ENCODE measurements around the gene NUDT8. TPM values are rescaled to one million over a fixed set of nuclear protein-coding genes. Genes with fewer than 3 reads are reported as not detected.
A peak's percentile ranks its signal among the peaks of the same experiment; 100 is the strongest.

The NUDT8 gene, protein sequence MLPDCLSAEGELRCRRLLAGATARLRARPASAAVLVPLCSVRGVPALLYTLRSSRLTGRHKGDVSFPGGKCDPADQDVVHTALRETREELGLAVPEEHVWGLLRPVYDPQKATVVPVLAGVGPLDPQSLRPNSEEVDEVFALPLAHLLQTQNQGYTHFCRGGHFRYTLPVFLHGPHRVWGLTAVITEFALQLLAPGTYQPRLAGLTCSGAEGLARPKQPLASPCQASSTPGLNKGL
- total RNA-seq (2021; fragmentation: NEBNext Ultra II Directional; extraction: Animal tissue kit (Norgen Biotek cat#: 25700)), result 8.3 and 8.9 TPM in 2 replicates
- 7.2 and 11.0 TPM in 2 replicates for polyA plus RNA-seq (2011; rRNA removed)
- polyA plus RNA-seq (2011; cell fraction: cytosol; rRNA removed), result 6.0 TPM
- 11.8 TPM for polyA plus RNA-seq (2011; cell fraction: nucleus; rRNA removed)
- polyA plus RNA-seq (2012, experiment 1 of 2), result 4.1 to 12.0 TPM (median 10.6 TPM) in 4 replicates
- 8.1 TPM for polyA plus RNA-seq (2012, experiment 2 of 2)
- 4.7 TPM for polyA plus RNA-seq (2013, experiment 1 of 2)
- polyA plus RNA-seq (2013, experiment 2 of 2), result 4.5 TPM
- 1.5 and 1.6 TPM in 2 replicates for polyA minus RNA-seq (2011; rRNA and poly(A)+ RNA removed)
- 2.3 TPM for polyA minus RNA-seq (2011; cell fraction: cytosol; rRNA and poly(A)+ RNA removed)
- polyA minus RNA-seq (2011; cell fraction: nucleus; rRNA and poly(A)+ RNA removed), result 6.0 TPM
- long read RNA-seq, experiment 1, partial matches to known transcripts, result 0 of 4 reads
- long read RNA-seq, experiment 1, other reads (novel, unspliced or antisense), result 1 of 4 reads
- long read RNA-seq, experiment 2, result 0 reads

DNA sequence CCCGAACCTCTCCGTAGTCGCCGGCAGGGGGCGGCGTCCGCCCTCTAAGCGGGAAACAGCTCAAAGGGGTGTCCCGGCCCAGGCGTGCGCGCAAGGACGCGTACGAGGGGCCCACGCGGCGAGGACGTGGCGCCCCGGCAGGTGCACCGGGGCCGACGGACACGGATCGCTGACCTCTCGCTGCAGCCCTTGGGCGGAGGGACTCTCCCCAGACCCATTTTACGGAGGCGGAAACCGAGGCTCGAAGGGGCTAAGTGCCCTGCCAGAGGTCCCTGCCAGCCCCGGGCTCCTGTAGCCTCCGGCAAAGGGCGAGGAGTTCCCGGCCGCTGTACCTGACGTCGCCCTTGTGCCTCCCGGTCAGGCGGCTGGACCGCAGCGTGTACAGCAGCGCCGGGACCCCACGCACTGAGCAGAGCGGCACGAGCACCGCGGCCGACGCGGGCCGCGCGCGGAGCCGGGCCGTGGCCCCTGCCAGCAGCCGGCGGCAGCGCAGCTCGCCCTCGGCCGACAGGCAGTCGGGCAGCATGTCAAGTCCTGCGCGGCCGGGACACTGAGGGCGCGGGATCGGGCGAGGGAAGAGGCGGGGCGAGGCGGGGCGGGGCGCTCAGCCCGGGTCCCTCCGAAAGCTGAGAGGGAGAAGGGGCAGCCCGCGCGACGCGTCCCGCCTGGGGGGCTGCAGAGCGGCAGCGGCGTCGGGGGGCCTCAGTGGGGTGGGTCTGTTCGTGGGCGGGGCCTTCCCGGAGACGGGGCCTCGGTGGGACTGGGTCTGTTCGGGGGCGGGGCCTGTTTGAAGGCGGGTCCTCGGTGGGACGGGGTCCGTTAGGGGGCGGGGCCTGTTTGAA, at the start of gene NUDT8:
NUDT8 (minus strand) TSS at position 552 of the 842 bp plus-strand sequence; CDS start at position 526, 26 bp downstream.
- peak within 1 kb of the TSS; percentile 73 for H3K4ac ChIP-seq (replicated peaks; ENCODE audit: insufficient read length, low read depth, low read length)
- FAIRE-seq (no peak), DNase-seq (ENCODE audit: low read depth in 1 of 2, low spot score in 2 of 2) (peak in 1 of 2 experiments; percentile 97)
- no peak within 1 kb of the TSS for H2BK120ac ChIP-seq (replicated peaks; ENCODE audit: low read depth, low read length)
- H2BK20ac ChIP-seq (ENCODE audit: low read length), result no peak within 1 kb of the TSS
- H2BK15ac ChIP-seq (ENCODE audit: low read length), result no peak within 1 kb of the TSS
- no peak within 1 kb of the TSS for H2AFZ ChIP-seq (ENCODE audit: low read length)
- peak within 1 kb of the TSS; percentile 91 for H4K91ac ChIP-seq (replicated peaks; ENCODE audit: insufficient read length, low read length)
- no peaks in the 10 kb centered on the region for H3K79me1 ChIP-seq (ENCODE audit: low read depth, low read length)
- H2BK5ac ChIP-seq (ENCODE audit: low read depth, low read length), result peak within 1 kb of the TSS; percentile 40; the same call in 1 of the 2 replicates
- peak within 1 kb of the TSS; percentile 18; the same call in 1 of the 2 replicates for H2BK12ac ChIP-seq (ENCODE audit: low read depth, low read length)
- no peaks in the 10 kb centered on the region for H3K9me3 ChIP-seq (ENCODE audit: insufficient read depth in 2 of 2, low read depth in 1 of 2, low read length in 1 of 2)
- peaks cover 2% of the 10 kb centered on the region; the same call in 1 of the 2 replicates for H3K23me2 ChIP-seq (ENCODE audit: low read depth, low read length)
- peaks cover 0 to 7% (median 0%) of the 10 kb centered on the region in 4 experiments; a peak in 1 of 8 replicates for H3K36me3 ChIP-seq (ENCODE audit: control insufficient read depth in 2 of 4, insufficient read depth in 4 of 4, low read length in 3 of 4)
- 3% methylated on average over 59 of the region's 102 CpGs; no CpG with 5 or more reads in 1 of the 2 experiments for WGBS, 2 experiments (ENCODE audit: extremely low coverage in 1 of 2, insufficient coverage in 1 of 2, insufficient read length in 1 of 2, insufficient replicate concordance in 2 of 2, low coverage in 1 of 2, low lambda C conversion rate in 2 of 2, missing lambda C conversion rate in 1 of 2)
- H3K4me1 ChIP-seq (replicated peaks in 1 of 4; ENCODE audit: control insufficient read depth in 3 of 4, insufficient read depth in 4 of 4, low read length in 3 of 4), result peaks cover 0 to 25% (median 18%) of the 10 kb centered on the region in 4 experiments; a peak in 6 of 7 replicates
- peak within 1 kb of the TSS; percentile 41 to 94 (median 68); a peak in 6 of 7 replicates for H3K9ac ChIP-seq (replicated peaks in 1 of 4; ENCODE audit: extremely low read depth in 1 of 4, low read depth in 3 of 4, low read length in 3 of 4)
- no peak within 1 kb of the TSS for H3K14ac ChIP-seq (ENCODE audit: insufficient read length)
- ChIA-PET CTCF (ENCODE audit: partially characterized antibody) (interaction anchor here (0.5 to 10.1 kb wide), 25 partner anchors 9 to 636 kb away, joined by 3 to 117 read pairs (median 4); partner anchors contain the start of genes ACY3, CABP2 and TBX10), POLR2A (ENCODE audit: partially characterized antibody) (interaction anchor here (0.7 to 11.7 kb wide), 16 partner anchors 9 to 315 kb away, joined by 3 to 194 read pairs (median 3); partner anchors contain the start of genes GSTP1 and TBX10)
- no peaks in the 10 kb centered on the region for H3K79me2 ChIP-seq (ENCODE audit: control insufficient read depth in 1 of 2, insufficient read depth in 2 of 2, low read length in 2 of 2)
- H4K20me1 ChIP-seq (replicated peaks in 1 of 2; ENCODE audit: control insufficient read depth in 1 of 2, insufficient read depth in 2 of 2, low read length in 2 of 2), result no peaks in the 10 kb centered on the region
- H3K4me2 ChIP-seq (ENCODE audit: insufficient read depth in 1 of 2, low read depth in 2 of 2, low read length in 2 of 2), result peak within 1 kb of the TSS; percentile 37 to 92
- no peak within 1 kb of the TSS for H3K23ac ChIP-seq (ENCODE audit: insufficient read length)
- peak within 1 kb of the TSS; percentile 83 for H3K18ac ChIP-seq (ENCODE audit: extremely low read depth, low read length)
- peak within 1 kb of the TSS; percentile 51 to 84 (median 78) for H3K4me3 ChIP-seq (ENCODE audit: extremely low read depth in 1 of 4, insufficient read depth in 2 of 4, low read depth in 3 of 4, low read length in 4 of 4)
- H4K5ac ChIP-seq (ENCODE audit: insufficient read length, low read depth, low read length), result peak within 1 kb of the TSS; percentile 74
- peak within 1 kb of the TSS; percentile 66 for H4K8ac ChIP-seq (ENCODE audit: extremely low read depth, insufficient read depth, low read length)
- peak within 1 kb of the TSS; percentile 52; the same call in 1 of the 2 replicates for H3K27ac ChIP-seq (ENCODE audit: low read depth, low read length)
- peak within 1 kb of the TSS; percentile 39 for H3K56ac ChIP-seq (replicated peaks; ENCODE audit: insufficient read length, low read depth, low read length)
- H2AK5ac ChIP-seq (ENCODE audit: low read depth, low read length), result peak within 1 kb of the TSS; percentile 4; the same call in 1 of the 2 replicates
- no peaks in the 10 kb centered on the region; a peak in 1 of 7 replicates for H3K27me3 ChIP-seq (replicated peaks in 1 of 4; ENCODE audit: control insufficient read depth in 3 of 4, extremely low read depth in 1 of 4, insufficient read depth in 3 of 4, low read length in 3 of 4)
- TF ChIP-seq CBX5 (IDR thresholded peaks at IDR 0.05; ENCODE audit: low read depth, low read length) (no peak), CTBP2 (IDR thresholded peaks at IDR 0.05; ENCODE audit: borderline replicate concordance, insufficient read depth, insufficient read length, low read length) (no peak), EGR1 (IDR thresholded peaks at IDR 0.05; ENCODE audit: borderline replicate concordance, low read depth, low read length) (no peak)
- TF ChIP-seq, protein P1, sequence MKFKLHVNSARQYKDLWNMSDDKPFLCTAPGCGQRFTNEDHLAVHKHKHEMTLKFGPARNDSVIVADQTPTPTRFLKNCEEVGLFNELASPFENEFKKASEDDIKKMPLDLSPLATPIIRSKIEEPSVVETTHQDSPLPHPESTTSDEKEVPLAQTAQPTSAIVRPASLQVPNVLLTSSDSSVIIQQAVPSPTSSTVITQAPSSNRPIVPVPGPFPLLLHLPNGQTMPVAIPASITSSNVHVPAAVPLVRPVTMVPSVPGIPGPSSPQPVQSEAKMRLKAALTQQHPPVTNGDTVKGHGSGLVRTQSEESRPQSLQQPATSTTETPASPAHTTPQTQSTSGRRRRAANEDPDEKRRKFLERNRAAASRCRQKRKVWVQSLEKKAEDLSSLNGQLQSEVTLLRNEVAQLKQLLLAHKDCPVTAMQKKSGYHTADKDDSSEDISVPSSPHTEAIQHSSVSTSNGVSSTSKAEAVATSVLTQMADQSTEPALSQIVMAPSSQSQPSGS (IDR thresholded peaks at IDR 0.05; ENCODE audit: low read length), result no peak
